K562 (cell line): ENCODE measurements around the gene MARS1. TPM values are rescaled to one million over a fixed set of nuclear protein-coding genes. Genes with fewer than 3 reads are reported as not detected.

Source experiments
- BMI1 ChIP-seq: fragments of 150-350 bp; IDR thresholded peaks from 2 replicates; pipeline ENCODE4 v1.6.1; 2014; ENCODE audit warnings: low read length
- CTCF ChIP-seq, 3 experiments: IDR thresholded peaks in 2 of 3; conservative IDR thresholded peaks in 1 of 3; 2 replicates each; pipeline ENCODE4 v1.5.1; 2011 to 2012; ENCODE audit warnings: low read length in 3 of 3, mild to moderate bottlenecking in 3 of 3, control low read depth in 2 of 3, improper control_type of control experiment in 1 of 3, inconsistent platforms in 1 of 3, low read depth in 1 of 3, mixed read lengths in 1 of 3, moderate library complexity in 1 of 3; ENCODE audit not compliant: insufficient read depth in 2 of 3
- HEY1 ChIP-seq: fragments of 250-450 bp; sonication (Bioruptor Pico); IDR thresholded peaks from 2 replicates; pipeline ENCODE4 v1.5.0; 2020; ENCODE audit warnings: mild to moderate bottlenecking, moderate library complexity, borderline replicate concordance
- HNRNPUL1 ChIP-seq: fragments of 200-400 bp; formaldehyde crosslinking; IDR thresholded peaks from 2 replicates; pipeline ENCODE4 v1.6.1; 2017; ENCODE audit warnings: low read length
- HSF4 ChIP-seq: fragments of 250-450 bp; sonication (Bioruptor Pico); IDR thresholded peaks from 2 replicates; pipeline ENCODE4 v2.1.2; 2022; ENCODE audit warnings: mild to moderate bottlenecking, moderate library complexity, borderline replicate concordance
- MAZ ChIP-seq, 2 experiments: fragments of 450-650 bp in 1 of 2; sonication (generic) in 1 of 2; formaldehyde crosslinking; IDR thresholded peaks in 1 of 2; conservative IDR thresholded peaks in 1 of 2; 2 replicates each; pipeline versions ENCODE4 v1.4.0 to v1.5.0; 2020; ENCODE audit warnings: mild to moderate bottlenecking in 1 of 2, missing genetic modification reagents in 1 of 2
- POU5F1 ChIP-seq: fragments of 150-350 bp; IDR thresholded peaks from 2 replicates; pipeline ENCODE4 v1.6.1; 2014; ENCODE audit warnings: borderline replicate concordance, low read length, low read depth, mild to moderate bottlenecking; ENCODE audit not compliant: partially characterized antibody
- PTTG1 ChIP-seq: fragments of 450-650 bp; IDR thresholded peaks from 2 replicates; pipeline ENCODE4 v1.6.1; 2016; ENCODE audit warnings: low read depth, mild to moderate bottlenecking, missing genetic modification characterization, missing compliant biosample characterization
- RBM15 ChIP-seq: fragments of 200-400 bp; formaldehyde crosslinking; IDR thresholded peaks from 2 replicates; pipeline ENCODE4 v1.6.1; 2018; ENCODE audit warnings: mild to moderate bottlenecking, low read length, moderate library complexity; ENCODE audit not compliant: insufficient read depth
- ZBTB11 ChIP-seq, 3 experiments: fragments of 200-800 bp in 1 of 3; fragments of 250-450 bp in 1 of 3; fragments of 450-650 bp in 1 of 3; sonication (Bioruptor Pico) in 1 of 3; sonication (Bioruptor generic) in 1 of 3; formaldehyde crosslinking in 1 of 3; IDR thresholded peaks; 2 replicates each; pipeline versions ENCODE4 v1.6.1 to v1.8.0; 2016 to 2022; ENCODE audit warnings: mild to moderate bottlenecking in 2 of 3, missing genetic modification characterization in 2 of 3, missing compliant biosample characterization in 1 of 3, moderate library complexity in 1 of 3
- ZNF263 ChIP-seq: sonication (generic); formaldehyde crosslinking; IDR thresholded peaks from 2 replicates; pipeline ENCODE4 v1.8.0; 2022; ENCODE audit warnings: mild to moderate bottlenecking, missing genetic modification reagents, borderline replicate concordance
- ZNF655 ChIP-seq: fragments of 250-450 bp; sonication (Bioruptor Pico); IDR thresholded peaks from 2 replicates; pipeline ENCODE4 v1.5.0; 2021
- polyA plus RNA-seq, 8 experiments: library from polyadenylated mRNA; depleted of rRNA in 4 of 8; stranded (reverse) in 5 of 8; unstranded in 3 of 8; fragments of >200 nt; fragmentation: Nextera tagmentation in 2 of 8; fragmentation: Illumina TruSeq in 1 of 8; extraction: Ambion mirVana in 2 of 8; extraction: Trizol in 1 of 8; gene quantifications; 2 replicates each; pipeline versions ENCODE4 v1.2.1 to v1.2.3, GENCODE V29; 2011 to 2014; ENCODE audit warnings: inconsistent platforms in 1 of 8, missing spikeins in 1 of 8
- total RNA-seq, 7 experiments: library from RNA; depleted of rRNA in 6 of 7; stranded (reverse); fragments of >200 nt in 6 of 7; fragmentation: Illumina TruSeq in 2 of 7; extraction: Trizol in 2 of 7; gene quantifications; 2 replicates each; pipeline versions ENCODE4 v1.2.1 to v1.2.3, GENCODE V29; 2011 to 2021; ENCODE audit warnings: low replicate concordance in 1 of 7
- TF ChIP-seq, protein P1 (sequence below): sonication (generic); formaldehyde crosslinking; IDR thresholded peaks from 2 replicates; pipeline ENCODE4 v1.8.1; 2022; ENCODE audit warnings: missing genetic modification reagents
- TF ChIP-seq, protein P2 (sequence below): fragments of 450-650 bp; conservative IDR thresholded peaks from 2 replicates; pipeline ENCODE4 v1.6.1; 2016; ENCODE audit warnings: missing genetic modification characterization, low read depth, mild to moderate bottlenecking, control low read depth, missing compliant biosample characterization

Gene MARS1
- total and polyA plus RNA-seq, 9 of the 15 experiments (the other 6 are each of a cell fraction or from before 2014, with no cell fraction given) = 117 to 382 (median 220) TPM

DNA sequence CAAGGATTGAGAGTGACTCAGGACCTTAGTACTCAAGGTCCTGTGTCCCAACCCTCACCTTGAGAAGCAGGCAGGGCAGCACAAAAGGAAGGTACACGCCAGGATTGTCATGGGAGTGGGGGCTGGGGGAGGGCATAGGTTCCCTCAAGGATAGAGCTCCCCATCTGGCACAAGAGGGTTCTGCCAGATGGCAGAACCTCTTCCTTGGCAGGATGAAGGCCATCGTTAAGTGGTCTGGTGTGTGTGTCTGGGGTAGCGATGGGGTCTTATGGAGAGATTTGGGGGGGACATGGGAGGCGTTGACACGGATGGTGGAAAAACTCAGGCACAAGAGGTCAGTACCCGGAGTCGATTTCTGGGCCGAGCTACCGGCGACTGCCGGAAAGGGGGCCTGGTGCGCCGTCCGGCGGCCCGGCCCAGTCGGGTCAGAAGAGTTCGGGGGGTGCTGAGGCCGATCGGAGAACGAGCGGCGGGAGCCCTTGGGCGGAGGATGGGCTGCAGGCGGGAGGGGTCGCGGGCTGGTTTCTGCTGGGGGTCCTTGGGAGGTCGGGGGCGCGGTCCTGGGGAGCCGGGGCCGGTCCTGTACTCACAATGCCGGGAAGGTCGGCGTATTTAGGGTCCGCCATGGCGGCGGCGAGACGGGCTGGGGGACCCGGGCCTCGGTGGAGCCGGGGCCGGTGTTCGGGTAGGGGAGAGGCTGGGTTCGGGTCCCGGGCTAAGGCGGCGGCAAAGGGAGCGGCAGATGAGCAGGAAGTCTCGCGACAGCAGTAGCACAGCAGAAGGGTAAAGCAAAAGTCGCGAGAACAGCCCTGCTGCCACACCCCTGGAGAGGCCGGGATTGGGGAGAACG lies 58.8 kb downstream of the MARS1 start, which contains the start of gene DCTN2 (continued):
- TF ChIP-seq MAZ (CRISPR knock-in tag; conservative IDR thresholded peaks at IDR 0.05 in 1 of 2, IDR thresholded peaks at IDR 0.05 in 1 of 2) = peak in 1 of 2 experiments; percentile 46; a peak in 1 of 4 replicates
- TF ChIP-seq POU5F1 = no peak
- TF ChIP-seq ZBTB11 (CRISPR knock-in tag; IDR thresholded peaks at IDR 0.05) = peak in 2 of 3 experiments; percentile 29 to 74; a peak in 3 of 6 replicates
- TF ChIP-seq HNRNPUL1 = no peak
- TF ChIP-seq RBM15 = no peak
- TF ChIP-seq CTCF (IDR thresholded peaks at IDR 0.05 in 2 of 3, conservative IDR thresholded peaks at IDR 0.05 in 1 of 3; ENCODE audit: insufficient read depth in 2 of 3, low read depth in 1 of 3, low read length in 3 of 3) = peak in 1 of 3 experiments; percentile 26; a peak in 2 of 6 replicates
- no peak for TF ChIP-seq HEY1
- TF ChIP-seq HSF4 = no peak
- TF ChIP-seq BMI1 = no peak
- TF ChIP-seq, protein P1, sequence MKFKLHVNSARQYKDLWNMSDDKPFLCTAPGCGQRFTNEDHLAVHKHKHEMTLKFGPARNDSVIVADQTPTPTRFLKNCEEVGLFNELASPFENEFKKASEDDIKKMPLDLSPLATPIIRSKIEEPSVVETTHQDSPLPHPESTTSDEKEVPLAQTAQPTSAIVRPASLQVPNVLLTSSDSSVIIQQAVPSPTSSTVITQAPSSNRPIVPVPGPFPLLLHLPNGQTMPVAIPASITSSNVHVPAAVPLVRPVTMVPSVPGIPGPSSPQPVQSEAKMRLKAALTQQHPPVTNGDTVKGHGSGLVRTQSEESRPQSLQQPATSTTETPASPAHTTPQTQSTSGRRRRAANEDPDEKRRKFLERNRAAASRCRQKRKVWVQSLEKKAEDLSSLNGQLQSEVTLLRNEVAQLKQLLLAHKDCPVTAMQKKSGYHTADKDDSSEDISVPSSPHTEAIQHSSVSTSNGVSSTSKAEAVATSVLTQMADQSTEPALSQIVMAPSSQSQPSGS (CRISPR knock-in tag) = no peak
- TF ChIP-seq, protein P2, sequence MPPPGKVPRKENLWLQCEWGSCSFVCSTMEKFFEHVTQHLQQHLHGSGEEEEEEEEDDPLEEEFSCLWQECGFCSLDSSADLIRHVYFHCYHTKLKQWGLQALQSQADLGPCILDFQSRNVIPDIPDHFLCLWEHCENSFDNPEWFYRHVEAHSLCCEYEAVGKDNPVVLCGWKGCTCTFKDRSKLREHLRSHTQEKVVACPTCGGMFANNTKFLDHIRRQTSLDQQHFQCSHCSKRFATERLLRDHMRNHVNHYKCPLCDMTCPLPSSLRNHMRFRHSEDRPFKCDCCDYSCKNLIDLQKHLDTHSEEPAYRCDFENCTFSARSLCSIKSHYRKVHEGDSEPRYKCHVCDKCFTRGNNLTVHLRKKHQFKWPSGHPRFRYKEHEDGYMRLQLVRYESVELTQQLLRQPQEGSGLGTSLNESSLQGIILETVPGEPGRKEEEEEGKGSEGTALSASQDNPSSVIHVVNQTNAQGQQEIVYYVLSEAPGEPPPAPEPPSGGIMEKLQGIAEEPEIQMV (tag) = no peak
- no peak for TF ChIP-seq PTTG1 (tag)
- no peak for TF ChIP-seq ZNF655 (CRISPR knock-in tag)
- TF ChIP-seq ZNF263 (CRISPR knock-in tag) = no peak
